Measurements from ENCODE around the gene TTC9B. TPM values are rescaled to one million over a fixed set of nuclear protein-coding genes. Genes with fewer than 3 reads are reported as not detected.

TTC9B gene
- total RNA-seq, 1 experiment from 2014 or later, result 0.59 TPM

DNA sequence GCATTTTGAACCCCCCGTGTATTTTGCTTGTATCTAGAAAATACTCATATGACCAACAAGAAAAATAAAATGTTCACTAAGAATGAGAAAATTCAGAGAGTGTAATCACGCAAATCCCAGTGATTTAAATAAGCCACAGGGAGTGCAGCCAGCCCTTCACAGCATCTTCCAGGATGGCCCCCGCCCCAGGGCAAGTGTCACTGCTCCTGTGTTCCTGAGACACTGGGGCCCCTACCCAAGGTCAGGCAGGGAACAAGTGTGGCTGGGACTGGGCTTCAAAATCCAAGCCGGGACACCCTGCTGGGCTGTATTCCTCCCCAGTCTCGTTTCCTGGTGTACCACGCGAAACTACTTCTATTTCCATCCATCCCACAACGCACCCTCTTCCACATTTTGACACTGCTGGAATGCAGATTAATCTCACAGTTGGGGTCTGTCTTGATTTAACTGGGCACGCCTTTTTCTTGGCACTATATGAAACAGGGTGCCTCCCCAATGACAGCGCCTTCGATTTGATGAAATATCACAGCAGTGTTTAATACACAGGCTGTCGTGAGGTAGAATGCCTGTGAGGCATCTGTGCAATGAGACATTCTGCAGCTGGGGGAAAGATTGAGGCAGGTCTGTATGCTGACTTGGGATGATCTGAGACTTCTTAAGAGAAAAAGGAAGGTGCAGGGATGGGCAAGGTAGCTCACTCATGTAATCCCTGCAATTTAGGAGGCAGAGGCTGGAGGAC is 26.6 kb upstream of the TTC9B start:
- no peaks in the 10 kb centered on the region for H3K9me2 ChIP-seq (ENCODE audit: insufficient read depth)
- H3K4me3 ChIP-seq, result no peak overlapping the region
- H3K4me2 ChIP-seq, result no peak overlapping the region
- H3F3A ChIP-seq (ENCODE audit: insufficient read depth, low read depth), result no peaks in the 10 kb centered on the region
- ChIA-PET CTCF (no interaction called here), POLR2A (ENCODE audit: unreplicated experiment) (no interaction called here)
- no peaks in the 10 kb centered on the region for H4K20me1 ChIP-seq (ENCODE audit: insufficient read depth)
- H2AFZ ChIP-seq, result no peak overlapping the region
- H3K27ac ChIP-seq, result no peak overlapping the region
- no peaks in the 10 kb centered on the region for H3K9me3 ChIP-seq (ENCODE audit: insufficient read depth, low read depth)
- H3K4me1 ChIP-seq (replicated peaks; ENCODE audit: insufficient read depth), result no peaks in the 10 kb centered on the region
- no peaks in the 10 kb centered on the region for H3K36me3 ChIP-seq (ENCODE audit: low read depth)
- BruUV-seq (replicated peaks), result no TSS peak
- no peaks in the 10 kb centered on the region for H3K27me3 ChIP-seq (ENCODE audit: insufficient read depth, low read depth)
- intact Hi-C loops (cut with micrococcal nuclease; ENCODE audit: unreplicated experiment), result no loop called here
- TF ChIP-seq, protein P1, sequence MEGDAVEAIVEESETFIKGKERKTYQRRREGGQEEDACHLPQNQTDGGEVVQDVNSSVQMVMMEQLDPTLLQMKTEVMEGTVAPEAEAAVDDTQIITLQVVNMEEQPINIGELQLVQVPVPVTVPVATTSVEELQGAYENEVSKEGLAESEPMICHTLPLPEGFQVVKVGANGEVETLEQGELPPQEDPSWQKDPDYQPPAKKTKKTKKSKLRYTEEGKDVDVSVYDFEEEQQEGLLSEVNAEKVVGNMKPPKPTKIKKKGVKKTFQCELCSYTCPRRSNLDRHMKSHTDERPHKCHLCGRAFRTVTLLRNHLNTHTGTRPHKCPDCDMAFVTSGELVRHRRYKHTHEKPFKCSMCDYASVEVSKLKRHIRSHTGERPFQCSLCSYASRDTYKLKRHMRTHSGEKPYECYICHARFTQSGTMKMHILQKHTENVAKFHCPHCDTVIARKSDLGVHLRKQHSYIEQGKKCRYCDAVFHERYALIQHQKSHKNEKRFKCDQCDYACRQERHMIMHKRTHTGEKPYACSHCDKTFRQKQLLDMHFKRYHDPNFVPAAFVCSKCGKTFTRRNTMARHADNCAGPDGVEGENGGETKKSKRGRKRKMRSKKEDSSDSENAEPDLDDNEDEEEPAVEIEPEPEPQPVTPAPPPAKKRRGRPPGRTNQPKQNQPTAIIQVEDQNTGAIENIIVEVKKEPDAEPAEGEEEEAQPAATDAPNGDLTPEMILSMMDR (conservative IDR thresholded peaks at IDR 0.05), result no peak
- no peak for TF ChIP-seq EZH2 (IDR thresholded peaks at IDR 0.05; ENCODE audit: low read depth)
- no peak for DNase-seq
- 0 out of 2 replicates have a peak, but pooled peaks cover 3% of the 10 kb centered on the region for H3K79me2 ChIP-seq (ENCODE audit: low read depth)

DNA sequence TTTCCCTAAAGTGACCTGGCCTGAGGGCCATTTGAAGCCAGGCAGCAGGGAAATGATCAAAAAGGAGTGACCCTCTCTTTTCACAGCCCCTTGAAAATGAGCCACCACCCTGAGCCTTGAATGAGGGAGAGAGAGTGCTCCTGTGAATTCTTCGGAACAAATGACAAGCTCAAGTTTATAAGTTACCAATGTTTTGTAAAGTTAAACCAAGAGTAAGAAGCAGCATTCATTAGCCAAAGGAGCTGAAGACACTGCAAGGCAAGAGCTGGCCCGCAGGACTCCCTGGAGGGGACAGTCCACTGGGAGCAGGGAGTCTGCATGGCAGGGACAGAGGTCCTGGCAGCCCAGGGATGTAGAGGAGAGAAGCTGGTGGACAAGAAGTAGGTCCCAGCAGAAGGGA is 25.0 kb upstream of the TTC9B start:
- no peak for DNase-seq
- no peak overlapping the region for H3K27ac ChIP-seq
- BruUV-seq (replicated peaks), result no TSS peak
- intact Hi-C loops (cut with micrococcal nuclease; ENCODE audit: unreplicated experiment), result no loop called here
- no peak overlapping the region for H2AFZ ChIP-seq
- H3K9me3 ChIP-seq (ENCODE audit: insufficient read depth, low read depth), result no peaks in the 10 kb centered on the region
- H3F3A ChIP-seq (ENCODE audit: insufficient read depth, low read depth), result no peaks in the 10 kb centered on the region
- H3K79me2 ChIP-seq (ENCODE audit: low read depth), result 0 out of 2 replicates have a peak, but pooled peaks cover 3% of the 10 kb centered on the region
- TF ChIP-seq EZH2 (IDR thresholded peaks at IDR 0.05; ENCODE audit: low read depth), result no peak
- TF ChIP-seq, protein P1 (conservative IDR thresholded peaks at IDR 0.05), result no peak
- no peaks in the 10 kb centered on the region for H3K36me3 ChIP-seq (ENCODE audit: low read depth)
- H4K20me1 ChIP-seq (ENCODE audit: insufficient read depth), result no peaks in the 10 kb centered on the region
- no peaks in the 10 kb centered on the region for H3K4me1 ChIP-seq (replicated peaks; ENCODE audit: insufficient read depth)
- H3K27me3 ChIP-seq (ENCODE audit: insufficient read depth, low read depth), result no peaks in the 10 kb centered on the region
- no peaks in the 10 kb centered on the region for H3K9me2 ChIP-seq (ENCODE audit: insufficient read depth)
- POLR2A ChIA-PET (ENCODE audit: unreplicated experiment), result no interaction called here
- CTCF ChIA-PET, result interaction anchor here (0.6 kb wide), 1 partner anchor 105 kb away, joined by 3 read pairs; no protein-coding TSS in a partner anchor
- H3K4me3 ChIP-seq, result no peak overlapping the region
- H3K4me2 ChIP-seq, result no peak overlapping the region

DNA sequence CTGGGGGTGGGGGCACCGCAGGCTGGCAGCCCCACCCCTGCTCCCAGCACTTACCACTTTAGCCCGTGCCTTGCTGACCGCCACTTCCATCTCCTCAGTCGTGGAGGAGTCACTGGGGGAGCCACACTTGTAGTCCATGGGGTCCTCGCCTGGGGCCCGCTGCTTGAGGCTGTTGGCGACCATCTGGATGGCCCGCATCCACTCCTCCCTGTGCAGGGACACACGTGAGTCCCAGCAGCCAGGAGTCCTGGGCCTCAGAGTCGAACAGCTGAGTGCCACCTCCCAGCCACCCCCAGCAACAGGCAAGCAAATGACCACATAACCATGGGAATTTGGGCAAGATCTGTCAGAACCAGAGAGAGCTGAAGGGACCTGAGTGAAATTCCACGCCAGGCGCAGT is 24.3 kb upstream of the TTC9B start:
- no peak overlapping the region for H3K27ac ChIP-seq
- H3F3A ChIP-seq (ENCODE audit: insufficient read depth, low read depth), result no peaks in the 10 kb centered on the region
- no peak for DNase-seq
- no peak overlapping the region for H3K4me3 ChIP-seq
- CTCF ChIA-PET, result no interaction called here
- BruUV-seq (replicated peaks), result no TSS peak
- H3K9me3 ChIP-seq (ENCODE audit: insufficient read depth, low read depth), result no peaks in the 10 kb centered on the region
- H3K4me2 ChIP-seq, result no peak overlapping the region
- POLR2A ChIA-PET (ENCODE audit: unreplicated experiment), result no interaction called here
- no peaks in the 10 kb centered on the region for H3K36me3 ChIP-seq (ENCODE audit: low read depth)
- H3K9me2 ChIP-seq (ENCODE audit: insufficient read depth), result no peaks in the 10 kb centered on the region
- intact Hi-C loops (cut with micrococcal nuclease; ENCODE audit: unreplicated experiment), result no loop called here
- H3K27me3 ChIP-seq (ENCODE audit: insufficient read depth, low read depth), result no peaks in the 10 kb centered on the region
- H2AFZ ChIP-seq, result no peak overlapping the region
- no peaks in the 10 kb centered on the region for H3K4me1 ChIP-seq (replicated peaks; ENCODE audit: insufficient read depth)
- H3K79me2 ChIP-seq (ENCODE audit: low read depth), result 0 out of 2 replicates have a peak, but pooled peaks cover 3% of the 10 kb centered on the region
- H4K20me1 ChIP-seq (ENCODE audit: insufficient read depth), result no peaks in the 10 kb centered on the region
- TF ChIP-seq, protein P1 (conservative IDR thresholded peaks at IDR 0.05), result no peak
- no peak for TF ChIP-seq EZH2 (IDR thresholded peaks at IDR 0.05; ENCODE audit: low read depth)
